ENCODE data around the gene ATXN1. TPM values are rescaled to one million over a fixed set of nuclear protein-coding genes. Genes with fewer than 3 reads are reported as not detected.

Gene ATXN1
- total RNA-seq, 1 donor from 2014 or later: 18.4 TPM

DNA sequence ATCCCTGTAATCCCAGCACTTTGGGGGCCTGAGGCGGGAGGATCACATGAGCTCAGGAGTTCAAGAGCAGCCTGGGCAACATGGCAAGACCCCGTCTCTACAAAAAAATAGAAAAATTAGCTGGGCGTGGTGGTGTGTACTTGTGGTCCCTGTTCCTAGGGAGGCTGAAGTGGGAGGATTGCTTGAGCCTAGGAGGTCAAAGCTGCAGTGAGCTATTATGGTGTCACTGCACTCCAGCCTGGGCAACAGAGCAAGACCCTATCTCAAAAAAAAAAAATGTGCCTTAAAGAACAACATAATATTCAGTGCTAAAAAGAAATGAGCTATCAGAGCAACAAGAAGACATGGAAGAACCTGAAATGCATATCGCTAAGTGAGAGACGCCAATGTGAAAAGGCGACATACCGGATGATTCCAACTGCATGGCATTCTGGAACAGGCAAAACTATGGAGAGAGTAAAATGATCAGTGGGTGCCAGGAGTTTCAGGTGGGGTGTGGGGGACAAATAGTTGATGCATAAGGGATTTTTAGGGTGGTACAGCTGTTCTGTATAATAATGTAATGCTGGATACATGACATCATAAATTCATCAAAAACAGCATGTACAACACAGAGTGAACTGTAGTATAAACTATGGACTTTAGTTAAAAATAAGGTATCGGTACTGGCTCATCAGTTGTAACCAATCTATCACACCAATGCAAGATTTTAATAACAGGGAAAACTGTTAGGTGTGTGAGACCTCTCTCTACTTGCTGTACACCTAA is 442.1 kb downstream of the ATXN1 start:
- DNase-seq (ENCODE audit: low read depth) (no peak), FAIRE-seq (no peak)
- H3K36me3 ChIP-seq (ENCODE audit: control insufficient read depth, insufficient read depth, low read length): no peaks in the 10 kb centered on the region
- no peak for TF ChIP-seq CTCF (IDR thresholded peaks at IDR 0.05; ENCODE audit: insufficient read depth, low read length, severe bottlenecking)
- no peak overlapping the region for H3K4me3 ChIP-seq (ENCODE audit: low read depth, low read length)
- H3K27me3 ChIP-seq (ENCODE audit: control insufficient read depth, insufficient read depth, low read length): no peaks in the 10 kb centered on the region

DNA sequence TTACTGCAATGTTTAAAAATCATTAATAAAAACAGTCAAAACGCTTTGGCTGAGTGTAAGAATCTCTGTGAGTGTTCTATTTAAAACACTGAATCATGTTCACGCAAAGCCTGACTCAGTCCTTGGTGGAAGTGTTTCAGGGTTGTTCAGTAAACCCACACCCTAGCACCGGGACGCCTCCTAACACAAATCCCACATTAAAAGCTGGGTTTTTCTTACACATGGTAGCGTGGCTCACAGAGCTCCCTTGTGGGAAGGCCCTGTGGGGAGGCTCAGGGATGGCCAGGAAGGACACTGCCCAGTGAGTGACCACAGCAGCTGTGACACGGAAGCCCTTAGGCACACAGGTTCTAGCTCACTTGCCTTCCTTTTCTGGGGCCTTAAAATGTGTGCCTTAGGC is 442.7 kb downstream of the ATXN1 start:
- no peaks in the 10 kb centered on the region for H3K36me3 ChIP-seq (ENCODE audit: control insufficient read depth, insufficient read depth, low read length)
- no peak for TF ChIP-seq CTCF (IDR thresholded peaks at IDR 0.05; ENCODE audit: insufficient read depth, low read length, severe bottlenecking)
- H3K4me3 ChIP-seq (ENCODE audit: low read depth, low read length): no peak overlapping the region
- no peak for FAIRE-seq
- no peaks in the 10 kb centered on the region for H3K27me3 ChIP-seq (ENCODE audit: control insufficient read depth, insufficient read depth, low read length)
- DNase-seq (ENCODE audit: low read depth): peak; percentile 69

GRCh38 chr6:16316741-16317251 is 444.5 kb downstream of the ATXN1 start:
- Histone ChIP-seq H3K36me3 (ENCODE audit: control insufficient read depth, insufficient read depth, low read length) (no peaks in the 10 kb centered on the region), H3K27me3 (ENCODE audit: control insufficient read depth, insufficient read depth, low read length) (no peaks in the 10 kb centered on the region), H3K4me3 (ENCODE audit: low read depth, low read length) (no peak overlapping the region)
- TF ChIP-seq CTCF (IDR thresholded peaks at IDR 0.05; ENCODE audit: insufficient read depth, low read length, severe bottlenecking): peak; percentile 75
- no peak for FAIRE-seq
- DNase-seq (ENCODE audit: low read depth): peak; percentile 39

GRCh38 chr6:16314296-16314695 is 447.0 kb downstream of the ATXN1 start:
- DNase-seq (ENCODE audit: low read depth) (no peak), FAIRE-seq (no peak)
- no peaks in the 10 kb centered on the region for H3K36me3 ChIP-seq (ENCODE audit: control insufficient read depth, insufficient read depth, low read length)
- no peak overlapping the region for H3K4me3 ChIP-seq (ENCODE audit: low read depth, low read length)
- H3K27me3 ChIP-seq (ENCODE audit: control insufficient read depth, insufficient read depth, low read length): no peaks in the 10 kb centered on the region
- TF ChIP-seq CTCF (IDR thresholded peaks at IDR 0.05; ENCODE audit: insufficient read depth, low read length, severe bottlenecking): no peak

- no peaks in the 10 kb centered on the region for H3K27me3 ChIP-seq (ENCODE audit: control insufficient read depth, insufficient read depth, low read length)
- FAIRE-seq (no peak), DNase-seq (ENCODE audit: low read depth) (no peak)
- no peak overlapping the region for H3K4me3 ChIP-seq (ENCODE audit: low read depth, low read length)
- no peak for TF ChIP-seq CTCF (IDR thresholded peaks at IDR 0.05; ENCODE audit: insufficient read depth, low read length, severe bottlenecking)
- no peaks in the 10 kb centered on the region for H3K36me3 ChIP-seq (ENCODE audit: control insufficient read depth, insufficient read depth, low read length)
Observed at GRCh38 chr6:16313732-16314131, 447.5 kb downstream of the ATXN1 start.
